ENCODE measurements around the gene ANKMY1. TPM values are rescaled to one million over a fixed set of nuclear protein-coding genes. Genes with fewer than 3 reads are reported as not detected.

ANKMY1 gene
- total RNA-seq, 1 experiment from 2014 or later: 28.3 TPM

GRCh38 chr2:240506406-240507059 lies 51.3 kb downstream of the ANKMY1 start:
- intact Hi-C loops (cut with micrococcal nuclease): no loop called here
- POLR2A ChIA-PET: no interaction called here
- Histone ChIP-seq H3K27ac (ENCODE audit: low read depth, low read length) (no peak overlapping the region), H3K9ac (ENCODE audit: low read length) (no peak overlapping the region), H2AFZ (ENCODE audit: low read depth, low read length, poor library complexity, severe bottlenecking) (no peak overlapping the region), H3K36me3 (ENCODE audit: control insufficient read depth in 1 of 2, insufficient read depth in 2 of 2, low read length in 2 of 2) (no peaks in the 10 kb centered on the region), H3K9me3 (ENCODE audit: control insufficient read depth in 1 of 2, insufficient read depth in 1 of 2, low read depth in 1 of 2, low read length in 2 of 2) (no peaks in the 10 kb centered on the region), H3K4me2 (ENCODE audit: low read length) (no peak overlapping the region), H3K79me2 (ENCODE audit: insufficient read depth, low read length) (no peaks in the 10 kb centered on the region), H4K20me1 (ENCODE audit: insufficient read depth) (no peaks in the 10 kb centered on the region), H3K4me1 (ENCODE audit: control insufficient read depth in 1 of 2, insufficient read depth in 2 of 2, low read length in 2 of 2) (no peaks in the 10 kb centered on the region), H3K4me3 (replicated peaks in 1 of 2; ENCODE audit: low read depth in 1 of 2, low read length in 2 of 2) (no peak overlapping the region), H3K27me3 (ENCODE audit: insufficient read depth, low read length) (no peaks in the 10 kb centered on the region), H3K9me2 (ENCODE audit: insufficient read depth) (no peaks in the 10 kb centered on the region)
- ATAC-seq (no peak), DNase-seq (ENCODE audit: low read depth, low spot score) (no peak)
- CTCF ChIA-PET: no interaction called here
- RAD21 ChIA-PET (ENCODE audit: low non-redundant PET in 1 of 2, low total read pairs in 2 of 2, uncharacterized antibody in 2 of 2, unreplicated experiment in 2 of 2): no interaction called here
- BruUV-seq (replicated peaks): no TSS peak
- TF ChIP-seq EGR1 (IDR thresholded peaks at IDR 0.05; ENCODE audit: low read depth) (no peak), ELF1 (IDR thresholded peaks at IDR 0.05; ENCODE audit: borderline replicate concordance, low read depth) (no peak), EZH2 (IDR thresholded peaks at IDR 0.05) (no peak), REST (IDR thresholded peaks at IDR 0.05; ENCODE audit: low read depth) (no peak), POLR2AphosphoS5 (IDR thresholded peaks at IDR 0.05; ENCODE audit: low read depth, low read length) (no peak), ZNF274 (IDR thresholded peaks at IDR 0.05; ENCODE audit: low read depth, low read length) (no peak), EZH2phosphoT487 (IDR thresholded peaks at IDR 0.05; ENCODE audit: borderline replicate concordance) (no peak), CTCF (IDR thresholded peaks at IDR 0.05 in 2 of 3, conservative IDR thresholded peaks at IDR 0.05 in 1 of 3; ENCODE audit: borderline replicate concordance in 1 of 3, insufficient read depth in 1 of 3, low read depth in 2 of 3, low read length in 2 of 3) (no peak)

All from HCT116 (cell line).